NCI-H128 (cell line): Measurements from ENCODE around the gene NRN1.

Source experiments
- DNase-seq: peaks from one replicate; lab custom pipeline; 2025; ENCODE audit not compliant: unreplicated experiment; lab: John Stamatoyannopoulos, UW

Gene NRN1

DNA sequence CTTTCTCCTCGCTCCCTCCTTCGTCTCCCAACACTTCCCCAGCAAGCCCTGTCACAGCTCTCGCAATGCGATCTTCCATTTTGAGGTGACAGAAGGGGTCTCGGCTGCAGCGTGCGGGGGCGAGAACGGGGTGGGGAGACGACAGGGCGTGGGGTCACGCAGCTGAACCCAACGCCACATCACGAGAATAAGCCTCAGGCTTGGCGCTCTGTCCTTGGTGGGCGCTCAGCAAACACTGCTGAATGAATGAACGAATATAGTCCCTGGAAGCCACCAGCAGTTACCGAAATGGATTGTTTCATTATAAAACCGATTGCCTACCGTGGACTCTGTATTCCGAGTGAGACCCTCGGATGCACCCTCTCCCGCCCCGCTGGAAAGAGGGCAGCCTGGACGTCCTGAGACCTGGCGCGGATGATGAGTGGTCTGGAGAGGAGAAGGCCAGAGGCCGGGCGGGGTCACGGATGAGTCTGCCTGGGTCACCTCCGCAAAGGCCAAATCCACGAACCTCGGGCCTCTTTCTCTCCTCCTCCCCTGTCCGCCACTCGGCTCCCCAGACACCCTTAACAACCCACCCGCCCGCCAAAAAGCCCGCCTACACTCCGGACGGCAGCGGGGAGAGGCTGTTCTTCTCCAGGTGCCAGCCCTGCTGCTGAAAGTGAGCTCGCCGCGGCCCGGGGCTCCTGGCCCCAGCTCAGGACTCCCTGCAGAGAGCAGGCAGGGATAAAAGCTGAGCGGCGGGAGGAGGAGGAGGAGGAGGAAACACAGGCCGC is 3.7 kb downstream of the NRN1 start:
- DNase-seq: no peak

DNA sequence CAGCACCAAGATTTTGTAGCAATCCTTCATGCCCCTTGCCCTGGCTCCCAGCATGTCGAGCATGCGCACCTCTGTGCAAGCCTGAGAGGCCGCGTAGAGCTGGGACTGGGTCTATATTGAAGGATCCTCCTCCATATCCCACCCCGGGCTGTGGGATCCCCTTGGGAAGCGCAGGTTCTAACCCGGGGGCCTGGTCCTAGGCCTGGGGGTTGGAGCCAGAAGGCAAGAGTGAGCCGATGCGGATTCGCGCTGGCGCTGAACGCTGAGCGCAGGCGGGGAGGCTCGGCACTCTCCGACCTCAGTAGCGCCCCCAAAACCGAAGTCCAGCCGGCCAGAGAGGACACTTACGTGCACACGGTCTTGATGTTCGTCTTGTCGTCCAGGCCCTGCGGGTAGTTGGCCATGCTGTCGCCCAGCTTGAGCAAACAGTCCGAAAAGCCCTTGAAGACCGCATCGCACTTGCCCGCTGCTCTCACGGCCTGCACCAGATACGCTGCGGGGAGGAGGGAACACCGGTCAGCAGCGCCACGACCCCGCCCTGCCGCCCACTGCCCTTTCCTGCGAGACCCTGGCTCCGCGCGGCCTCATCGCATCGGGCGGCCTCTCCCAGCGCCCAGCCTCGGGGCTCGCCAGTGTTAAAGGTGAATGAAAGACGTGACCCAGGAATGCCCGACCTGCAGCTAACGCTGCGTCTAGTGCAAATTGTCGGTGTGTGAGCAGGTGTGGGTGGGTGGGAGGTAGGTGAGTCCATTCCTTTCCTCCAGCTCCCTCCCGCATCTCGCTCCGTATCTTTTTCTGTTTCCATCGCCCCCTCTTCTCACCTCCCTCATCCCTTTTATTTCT is 4.5 kb downstream of the NRN1 start:
- no peak for DNase-seq

DNA sequence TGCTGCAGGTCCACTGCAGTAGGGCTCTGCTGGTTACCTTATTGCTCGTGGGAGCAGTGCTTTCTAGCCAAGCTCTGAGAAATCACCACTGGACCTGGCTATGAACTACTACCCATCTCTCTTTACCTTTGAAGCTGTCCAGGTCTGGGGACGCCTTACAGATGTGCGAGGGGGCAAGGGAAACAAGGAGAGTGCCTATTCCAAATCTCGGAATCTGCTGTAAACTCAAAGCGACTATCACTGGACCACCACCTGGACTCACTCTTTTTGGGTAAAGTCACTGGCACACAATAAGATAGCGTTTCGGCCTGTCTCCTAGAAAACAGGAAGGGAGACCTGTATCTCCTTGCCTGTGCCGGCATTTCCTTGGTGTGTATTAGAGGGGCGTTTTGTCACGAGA is 5.3 kb downstream of the NRN1 start:
- DNase-seq: no peak

DNA sequence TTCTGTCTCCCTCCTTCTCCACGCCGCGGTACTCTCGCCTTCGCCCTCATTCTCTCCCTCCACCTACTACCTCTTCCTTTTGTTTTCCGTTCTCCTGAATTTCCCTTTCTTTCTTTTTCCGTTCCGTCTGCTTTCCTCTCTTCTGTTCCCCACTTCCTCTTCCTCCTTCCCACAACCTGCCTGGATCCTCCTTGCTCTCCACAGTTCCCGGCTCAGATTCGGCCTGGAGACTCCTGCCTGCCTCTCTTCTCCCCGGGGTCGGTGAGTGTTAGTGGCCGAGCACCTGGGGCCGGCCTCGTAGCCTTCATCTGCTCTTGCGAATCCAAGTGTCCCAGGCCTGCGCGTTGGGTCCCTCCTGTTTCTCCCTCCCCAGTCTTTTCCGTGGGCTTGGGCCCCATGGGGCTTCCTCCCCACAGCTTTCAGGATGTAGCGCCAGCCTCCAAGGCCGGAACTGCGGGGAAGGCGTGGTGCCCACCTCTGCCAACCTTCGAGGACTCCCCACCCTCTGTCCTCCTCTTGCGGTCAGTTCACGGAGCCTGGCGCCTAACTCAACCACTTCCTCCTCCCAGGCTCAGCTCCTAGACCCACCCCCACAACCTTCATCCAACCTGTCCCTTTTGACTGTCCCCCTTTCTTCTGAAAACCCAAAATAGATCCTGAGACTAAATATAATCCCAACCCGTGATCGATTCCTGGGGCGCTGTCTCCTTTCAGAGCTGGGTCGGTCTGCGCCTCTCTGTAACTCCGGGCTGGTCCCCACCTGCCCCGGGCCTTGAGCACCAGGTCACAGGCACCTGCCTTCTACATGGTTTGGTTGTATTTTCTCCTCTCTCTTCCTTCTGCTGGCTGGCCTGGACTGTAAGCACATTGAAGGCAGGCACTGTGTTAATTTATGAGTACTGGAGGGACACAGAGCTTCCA is 6.8 kb downstream of the NRN1 start:
- DNase-seq: no peak

DNA sequence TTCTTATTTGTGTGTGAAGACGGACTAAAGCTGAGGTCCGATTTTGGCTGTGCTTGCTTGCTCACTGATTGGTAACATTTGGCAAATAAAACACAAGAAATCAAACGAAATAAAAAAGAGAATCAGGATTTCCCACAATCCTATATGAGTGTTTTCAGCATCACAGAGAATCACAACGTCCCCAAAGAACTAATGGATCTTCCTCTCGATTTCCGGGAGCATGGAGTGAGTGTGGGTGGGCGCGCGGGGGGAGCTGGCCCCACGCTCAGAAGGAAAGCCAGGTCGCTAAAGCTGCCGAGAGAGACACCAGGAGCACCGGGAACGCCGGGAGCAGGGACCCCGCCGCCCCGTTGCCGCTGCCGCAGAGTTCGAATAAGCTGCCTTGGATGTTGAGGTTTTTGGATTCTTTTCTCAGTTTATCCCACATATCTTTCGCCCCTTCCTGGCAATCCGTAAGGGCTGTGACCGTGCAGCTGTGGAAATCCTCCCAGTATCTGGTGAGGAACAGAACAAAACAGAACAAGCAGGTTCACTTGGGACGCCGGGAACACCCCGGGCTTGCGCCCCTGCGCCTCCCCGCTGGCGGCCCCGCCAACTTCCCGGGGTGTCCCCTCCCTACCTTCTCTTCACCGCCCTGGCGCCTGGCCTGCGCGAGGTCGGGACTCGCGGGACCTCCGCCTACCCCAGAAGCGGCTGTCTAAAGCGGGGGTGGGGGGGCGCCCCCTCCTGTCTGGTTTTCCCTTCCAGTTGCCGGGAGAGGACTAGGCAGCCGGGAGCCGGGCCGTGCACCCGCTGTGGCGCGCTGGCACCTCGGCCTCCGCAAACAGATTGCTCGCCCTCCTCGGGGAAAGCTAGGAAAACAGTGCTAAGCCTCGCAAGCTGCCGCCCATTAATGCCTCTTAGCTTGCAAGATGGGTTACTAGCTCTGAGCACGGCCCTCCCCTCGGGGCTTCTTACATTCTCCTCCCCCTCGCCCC is 7.7 kb downstream of the NRN1 start:
- no peak for DNase-seq

DNA sequence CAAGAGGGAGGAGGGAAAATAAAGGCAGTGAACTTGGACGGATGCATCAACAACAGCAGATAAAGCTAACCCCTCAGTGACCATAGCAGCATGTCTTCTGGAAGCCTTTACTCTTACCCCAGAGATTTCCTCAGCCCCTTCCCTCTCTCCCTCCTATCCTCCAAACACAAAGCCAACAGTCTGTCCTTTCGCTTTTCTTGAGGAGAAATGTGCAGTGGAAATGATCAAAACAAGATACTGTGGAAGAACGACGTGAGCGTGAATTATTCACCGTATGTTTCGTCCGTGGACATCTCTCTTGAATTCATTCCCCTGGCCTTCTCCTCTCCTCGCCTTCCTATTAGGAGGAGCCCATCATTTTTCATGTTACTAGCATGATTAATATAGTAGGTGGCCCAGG is 8.5 kb downstream of the NRN1 start:
- no peak for DNase-seq

DNA sequence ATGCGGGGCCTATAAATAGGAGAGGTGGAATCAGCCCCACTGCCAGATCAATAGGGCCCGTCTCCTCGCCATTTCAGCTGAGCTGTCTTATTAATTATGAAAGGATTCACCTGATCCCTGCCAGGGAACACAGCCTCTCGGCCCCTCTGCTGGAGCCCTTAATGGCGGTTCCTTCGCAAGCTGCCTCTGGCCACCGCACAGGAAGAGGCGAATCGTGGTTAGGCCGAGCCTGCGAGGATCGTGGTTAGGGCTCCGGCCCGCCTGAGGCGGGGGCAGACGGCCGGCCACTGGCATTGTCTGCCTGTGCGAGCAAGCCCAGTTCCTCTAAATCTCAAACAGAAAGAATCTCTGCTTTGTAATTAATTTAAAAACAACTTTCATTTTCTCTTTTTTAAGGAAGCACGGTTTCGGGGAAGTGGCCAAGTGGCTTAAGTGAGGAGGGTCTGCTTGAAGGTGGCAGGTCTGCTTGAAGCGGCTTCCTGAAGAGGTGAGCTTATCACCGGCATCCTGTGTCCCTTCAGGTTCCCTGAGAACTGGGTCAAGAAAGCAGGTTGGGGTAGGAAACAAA is 9.2 kb downstream of the NRN1 start:
- no peak for DNase-seq

DNA sequence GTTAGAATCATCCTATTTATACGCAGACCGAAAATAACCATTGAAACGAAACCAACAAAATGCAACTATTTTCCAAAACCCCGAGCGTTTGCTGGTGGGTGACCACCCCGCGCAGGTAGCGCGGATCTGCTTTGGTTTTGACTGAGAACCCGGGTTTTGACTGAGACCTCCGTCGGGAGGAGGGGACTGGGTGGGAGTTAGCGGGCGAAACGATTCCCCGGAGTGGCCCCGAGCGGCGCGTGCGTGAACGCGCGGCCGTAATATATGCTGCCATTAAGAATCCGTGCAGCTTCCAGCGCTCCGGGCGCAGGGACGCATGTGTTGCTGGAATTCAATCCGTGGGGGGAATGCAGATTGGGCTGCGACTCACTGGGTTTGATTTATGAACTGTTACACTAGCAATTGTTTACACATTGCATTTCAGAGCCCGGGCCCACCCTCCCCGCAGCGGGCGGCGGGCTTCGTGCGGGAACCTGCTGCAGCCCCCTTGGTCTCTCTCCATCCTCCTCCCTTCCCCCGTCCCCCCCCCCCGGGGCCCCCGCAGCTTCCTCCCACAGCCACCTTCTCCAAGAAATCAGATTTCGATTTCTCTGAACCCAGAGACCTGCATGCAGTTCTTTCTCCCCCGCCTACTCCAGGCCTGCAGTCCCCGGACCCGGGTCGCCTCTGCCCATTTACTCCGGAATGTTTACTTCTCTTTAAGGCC is 9.9 kb downstream of the NRN1 start:
- DNase-seq: peak; percentile 36

DNA sequence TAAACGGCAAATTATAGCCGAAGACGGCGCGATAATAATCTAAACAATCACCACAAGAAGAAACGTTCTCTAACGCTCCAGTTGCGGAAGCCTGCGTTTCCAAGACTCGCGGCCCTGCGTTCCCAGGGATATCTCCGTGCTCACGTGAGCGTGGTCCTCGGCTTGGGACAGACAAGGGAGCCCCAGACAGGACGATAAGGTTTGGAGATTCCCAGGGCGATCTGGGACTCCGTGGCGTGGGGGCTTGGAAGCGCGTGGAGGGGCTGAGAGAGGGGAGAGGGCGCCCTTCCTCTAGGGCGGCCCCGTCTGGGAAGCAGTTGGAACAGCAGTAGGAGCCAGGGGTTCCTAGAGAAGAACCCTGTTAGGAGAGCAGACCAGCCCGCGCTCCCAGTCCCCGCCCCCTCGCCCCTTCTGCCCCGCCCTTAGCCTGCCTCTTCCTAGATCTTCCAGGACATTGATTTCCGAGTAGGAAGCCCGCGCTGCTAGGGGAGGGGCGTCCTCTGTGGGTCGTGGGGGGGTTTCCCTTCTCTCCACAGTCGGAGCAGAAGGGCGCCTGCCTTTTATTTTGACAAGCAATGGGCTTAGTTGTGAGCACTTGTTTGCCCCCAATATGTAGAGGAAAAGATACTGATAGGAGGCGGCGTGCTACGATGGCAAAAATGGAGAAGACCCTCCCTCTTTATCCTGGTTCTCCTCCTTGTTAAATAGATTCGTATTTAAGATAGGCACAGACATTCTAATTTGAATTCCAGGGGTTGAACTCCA is 10.6 kb downstream of the NRN1 start:
- DNase-seq: no peak

DNA sequence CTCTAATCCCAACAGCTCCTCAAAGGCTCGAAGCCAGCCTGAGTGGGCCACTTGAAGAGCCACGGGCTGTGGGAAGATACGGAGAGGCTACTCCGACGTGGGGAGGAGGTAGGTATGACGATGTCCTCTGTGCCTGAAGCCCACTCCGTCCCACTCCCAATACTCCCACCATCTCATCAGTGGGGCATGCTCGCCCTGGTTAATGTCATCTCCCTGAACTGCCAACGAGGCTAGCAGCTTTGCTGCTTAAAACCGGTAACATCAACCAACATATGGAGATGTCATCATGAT is 11.1 kb downstream of the NRN1 start:
- DNase-seq: no peak

DNA sequence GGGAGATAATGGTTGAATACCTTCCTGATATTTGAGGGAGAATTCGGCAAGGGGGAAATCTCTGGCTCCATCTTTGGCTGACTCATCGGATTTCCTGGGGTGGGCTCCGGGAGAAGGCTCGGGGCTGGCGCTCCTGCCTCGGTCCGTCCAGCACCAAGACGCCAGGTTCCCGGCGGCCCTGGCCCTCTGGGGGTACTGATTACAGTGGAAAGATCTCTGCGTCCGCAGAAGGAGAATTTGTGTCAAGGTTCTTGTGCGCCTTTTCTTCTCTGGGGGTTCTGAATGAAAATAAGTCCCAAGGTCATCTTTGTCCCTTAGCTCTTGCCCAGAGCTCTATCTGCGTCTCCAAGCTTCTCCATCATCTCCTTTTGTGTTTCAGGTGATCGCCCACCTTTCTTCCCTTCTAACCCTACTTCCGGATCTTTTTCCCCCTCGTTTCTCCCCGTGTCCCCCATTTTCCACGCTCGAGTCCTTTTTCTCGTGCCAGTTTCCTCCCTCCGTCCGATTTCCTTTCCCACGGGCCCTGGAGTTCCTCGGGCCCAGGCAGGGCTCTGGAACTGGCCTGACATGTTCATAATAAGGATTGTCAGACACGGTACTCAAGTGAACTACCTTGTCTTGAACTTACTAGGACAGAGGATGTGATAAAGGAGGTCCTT is 11.6 kb downstream of the NRN1 start:
- no peak for DNase-seq

DNA sequence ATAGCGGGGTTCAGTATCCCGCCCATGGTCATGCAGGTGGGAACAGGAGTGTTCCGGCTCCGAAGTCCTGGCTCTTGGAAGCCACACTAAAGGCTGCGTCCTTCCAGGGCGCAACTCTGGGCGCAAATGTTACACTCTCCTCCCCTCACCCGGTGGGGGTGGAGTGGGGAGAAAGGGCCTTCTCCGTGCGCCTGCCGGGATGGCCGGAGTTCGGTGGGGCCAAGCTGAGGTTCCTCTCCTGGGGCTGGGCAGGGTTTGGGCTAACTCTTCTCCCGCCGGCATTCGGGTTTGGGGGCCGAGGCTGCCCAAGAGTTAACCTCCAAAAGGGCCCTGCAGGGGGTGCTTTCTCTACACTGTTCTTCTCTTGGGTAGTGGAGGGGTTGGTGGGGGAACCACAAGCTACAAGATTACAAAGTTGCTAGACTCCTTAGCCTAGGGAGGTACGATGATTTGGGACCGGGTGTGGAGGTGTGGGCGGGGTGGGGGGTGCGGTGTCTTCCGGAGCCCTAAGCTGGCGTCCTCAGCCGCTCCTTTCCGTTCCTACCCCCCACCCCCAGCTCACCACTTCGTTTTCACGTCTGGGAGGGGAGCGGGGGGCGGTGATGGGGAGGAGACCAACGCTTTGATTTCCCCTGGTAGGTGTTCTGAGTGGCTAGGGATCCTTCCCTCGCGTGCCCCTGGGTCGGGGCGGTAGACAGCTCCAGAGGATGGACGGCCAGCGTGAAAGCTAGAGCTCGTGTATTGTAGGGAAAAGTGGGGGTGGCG is 12.3 kb downstream of the NRN1 start:
- no peak for DNase-seq

DNA sequence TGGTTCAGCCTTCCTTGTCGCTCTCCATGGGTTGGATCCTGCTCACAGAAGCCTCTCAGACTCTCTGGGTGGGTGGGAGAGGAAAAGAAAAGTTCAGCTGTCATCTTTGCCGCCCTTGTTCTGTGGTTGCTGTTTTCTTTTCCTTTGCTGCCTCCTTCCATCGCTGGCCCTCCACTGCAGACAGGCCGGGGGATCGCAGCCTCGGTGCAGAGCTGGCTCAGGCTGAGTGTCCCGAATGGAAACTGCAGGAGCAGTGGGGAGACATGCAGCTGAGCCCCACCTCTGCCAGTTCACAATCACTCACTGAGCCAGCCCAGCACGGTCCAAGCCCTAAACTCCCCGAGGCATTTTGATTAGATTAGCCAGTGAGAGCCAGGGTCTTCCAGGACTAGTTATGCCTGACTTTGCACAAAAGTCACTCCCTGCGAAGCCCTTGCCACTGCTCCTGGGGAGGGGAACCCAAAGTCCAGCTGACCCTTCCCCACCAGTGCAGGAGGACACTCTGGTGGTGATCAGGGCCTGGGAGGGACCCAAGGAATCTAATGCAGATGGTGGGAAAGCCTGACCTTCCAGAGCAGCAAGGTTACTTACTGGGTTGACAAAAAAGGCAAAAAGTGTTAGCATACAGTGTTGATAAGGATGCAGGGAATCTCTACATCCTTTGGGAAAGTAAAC is 14.0 kb downstream of the NRN1 start:
- DNase-seq: no peak

DNA sequence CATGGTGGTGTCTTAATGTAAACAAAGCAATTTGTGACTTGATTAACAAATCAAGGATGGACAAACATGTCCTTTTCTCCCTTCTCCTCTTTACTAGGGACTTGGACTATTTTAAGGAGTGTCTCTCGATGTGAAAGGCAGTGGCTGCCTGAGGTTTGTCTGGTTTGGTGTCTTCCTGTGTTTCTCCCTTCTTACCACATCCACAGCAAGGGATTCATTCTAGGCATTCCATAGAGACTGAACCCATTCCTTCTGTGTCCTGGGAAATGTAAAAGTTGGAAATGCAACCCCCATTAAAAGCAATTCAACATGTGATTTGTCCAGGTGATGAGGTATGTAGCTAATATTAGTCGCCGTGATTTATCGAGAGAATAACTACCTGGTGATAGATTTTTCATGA is 15.9 kb downstream of the NRN1 start:
- no peak for DNase-seq

DNA sequence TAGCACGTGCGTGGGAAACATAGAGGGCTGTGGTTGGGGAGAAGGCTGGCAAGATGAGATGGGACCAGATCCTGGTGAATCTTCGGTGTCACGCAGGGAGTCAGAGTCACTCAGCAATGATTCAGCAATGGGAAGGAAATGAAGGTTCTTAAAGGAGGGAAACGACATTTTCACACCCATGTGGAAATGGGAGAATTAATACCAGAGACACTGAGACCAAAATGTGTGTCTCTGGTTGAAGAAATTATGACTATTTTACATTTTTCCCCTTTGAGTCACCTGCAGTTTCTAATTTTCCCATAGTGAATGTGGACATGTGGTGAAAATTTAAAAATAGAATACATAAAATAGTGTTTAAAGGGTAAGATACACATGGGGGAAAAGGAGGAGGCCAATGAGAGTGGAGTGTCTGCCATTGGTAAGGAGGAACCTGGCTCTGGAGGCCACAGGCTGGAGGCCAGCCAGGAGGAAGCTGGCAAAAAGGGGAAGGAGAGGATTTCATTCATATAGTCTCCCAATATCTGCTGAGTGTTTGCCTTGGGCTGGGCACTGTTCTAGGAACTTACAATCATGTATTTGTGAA is 17.5 kb downstream of the NRN1 start:
- DNase-seq: no peak

DNA sequence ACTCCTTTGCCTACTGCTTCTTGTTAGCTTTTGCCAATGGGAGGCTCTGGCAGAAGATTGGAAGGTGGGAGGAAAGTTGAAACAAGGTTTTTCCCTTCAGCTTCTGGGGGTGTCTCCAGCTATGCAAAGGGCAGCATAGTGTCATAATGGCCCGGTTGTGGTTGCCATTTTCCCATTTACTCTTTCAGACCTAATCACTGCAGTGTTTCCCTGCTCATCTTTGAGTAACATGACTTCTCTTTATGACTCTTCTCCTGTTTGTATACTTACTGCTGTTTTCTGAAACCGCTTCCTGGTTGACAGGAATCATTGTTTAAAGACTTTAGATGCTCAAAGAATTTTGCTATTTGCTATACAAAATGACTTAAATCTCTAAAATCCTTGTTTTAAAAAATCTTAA is 19.9 kb downstream of the NRN1 start:
- no peak for DNase-seq
